IMR-90 (cell line): ENCODE data around the gene PGM2. TPM values are rescaled to one million over a fixed set of nuclear protein-coding genes. Genes with fewer than 3 reads are reported as not detected.

Source experiments
- ATAC-seq: fragments of 200-7000 bp; cut with Tn5 transposase; 2 replicates; pipeline ENCODE4 v1.9.1; 2020; ENCODE audit warnings: low read depth, mild to moderate bottlenecking, moderate library complexity
- BruUV-seq: library from RNA; stranded (reverse); fragments of 400-500 nt; replicated peaks from 2 replicates; lab custom pipeline; 2021; lab: Mats Ljungman, UMichigan
- CTCF ChIA-PET: fragments of 300-600 bp; formaldehyde crosslinking; extraction: SDS; loops from one replicate; lab custom pipeline; 2021; ENCODE audit warnings: antibody characterized with exemption; lab: Yijun Ruan, JAX
- POLR2A ChIA-PET: fragments of 300-600 bp; sonication (Branson Sonifier 250); formaldehyde crosslinking; loops from one replicate; lab custom pipeline; 2022; ENCODE audit warnings: antibody characterized with exemption; ENCODE audit not compliant: unreplicated experiment; lab: Charles Lee
- DNase-seq: peaks from one replicate; pipeline ENCODE4 v3.0.0; 2013
- H2AFZ ChIP-seq: replicated peaks from 2 replicates; pipeline ENCODE3; 2013; ENCODE audit warnings: low read length, mild to moderate bottlenecking; ENCODE audit not compliant: poor library complexity
- H2AK5ac ChIP-seq: 2 replicates; pipeline ENCODE4 v1.6.1; 2013; ENCODE audit warnings: low read depth, low read length, inconsistent platforms
- H2AK9ac ChIP-seq: replicated peaks from 2 replicates; pipeline ENCODE3; 2013; ENCODE audit warnings: mild to moderate bottlenecking, low read depth, low read length, moderate library complexity; ENCODE audit not compliant: poor library complexity
- H2BK120ac ChIP-seq: 2 replicates; pipeline ENCODE4 v1.6.1; 2013; ENCODE audit warnings: low read depth, low read length, inconsistent platforms
- H2BK15ac ChIP-seq: 3 replicates; pipeline ENCODE4 v1.6.1; 2013; ENCODE audit warnings: low read depth, low read length, inconsistent platforms
- H2BK20ac ChIP-seq: 2 replicates; pipeline ENCODE4 v1.6.1; 2013; ENCODE audit warnings: low read depth, mild to moderate bottlenecking, inconsistent platforms, low read length, moderate library complexity
- H2BK5ac ChIP-seq: 2 replicates; pipeline ENCODE4 v1.6.1; 2013; ENCODE audit warnings: mild to moderate bottlenecking, low read depth, low read length, inconsistent platforms; ENCODE audit not compliant: poor library complexity, severe bottlenecking
- H3K14ac ChIP-seq: replicated peaks from 2 replicates; pipeline ENCODE4 v1.6.1; 2013; ENCODE audit warnings: low read depth, low read length, inconsistent platforms
- H3K18ac ChIP-seq: 2 replicates; pipeline ENCODE4 v1.6.1; 2013; ENCODE audit warnings: low read depth, low read length, control low read depth
- H3K23ac ChIP-seq: 2 replicates; pipeline ENCODE4 v1.6.1; 2013; ENCODE audit warnings: low read depth, low read length, inconsistent platforms
- H3K27ac ChIP-seq: 2 replicates; pipeline ENCODE4 v1.5.1; 2013; ENCODE audit warnings: mild to moderate bottlenecking, control low read depth, low read length; ENCODE audit not compliant: insufficient read depth
- H3K27me3 ChIP-seq: 2 replicates; pipeline ENCODE4 v1.6.1; 2013; ENCODE audit warnings: low read length; ENCODE audit not compliant: control insufficient read depth, insufficient read depth
- H3K36me3 ChIP-seq: 2 replicates; pipeline ENCODE4 v1.6.1; 2013; ENCODE audit warnings: low read length, mixed read lengths; ENCODE audit not compliant: control insufficient read depth, insufficient read depth
- H3K4ac ChIP-seq: 2 replicates; pipeline ENCODE4 v1.6.1; 2013; ENCODE audit warnings: low read depth, low read length, inconsistent platforms
- H3K4me1 ChIP-seq: 2 replicates; pipeline ENCODE4 v1.6.1; 2013; ENCODE audit warnings: low read length, mixed read lengths; ENCODE audit not compliant: control insufficient read depth, insufficient read depth
- H3K4me2 ChIP-seq: 2 replicates; pipeline ENCODE4 v1.6.1; 2013; ENCODE audit warnings: low read depth, mild to moderate bottlenecking, control low read depth, low read length, moderate library complexity
- H3K4me3 ChIP-seq: 2 replicates; pipeline ENCODE4 v1.5.1; 2013; ENCODE audit warnings: low read depth, mild to moderate bottlenecking, control low read depth, low read length, moderate library complexity; ENCODE audit not compliant: insufficient read depth
- H3K56ac ChIP-seq: 2 replicates; pipeline ENCODE4 v1.6.1; 2013; ENCODE audit warnings: low read length, inconsistent platforms; ENCODE audit not compliant: insufficient read depth; ENCODE audit errors: extremely low read depth
- H3K79me1 ChIP-seq, 2 experiments: 2 replicates each; pipeline ENCODE4 v1.6.1; 2013; ENCODE audit warnings: low read length in 2 of 2, inconsistent platforms in 1 of 2, low read depth in 1 of 2
- H3K9ac ChIP-seq: 2 replicates; pipeline ENCODE4 v1.6.1; 2013; ENCODE audit warnings: low read depth, low read length, control low read depth
- H3K9me1 ChIP-seq: 2 replicates; pipeline ENCODE4 v1.6.1; 2013; ENCODE audit warnings: low read length, inconsistent platforms; ENCODE audit not compliant: insufficient read depth
- H3K9me3 ChIP-seq: 2 replicates; pipeline ENCODE4 v1.6.1; 2013; ENCODE audit warnings: low read length; ENCODE audit not compliant: control insufficient read depth, insufficient read depth
- H4K20me1 ChIP-seq: 2 replicates; pipeline ENCODE4 v1.6.1; 2013; ENCODE audit warnings: low read length, inconsistent platforms; ENCODE audit not compliant: insufficient read depth
- H4K5ac ChIP-seq: 2 replicates; pipeline ENCODE4 v1.6.1; 2013; ENCODE audit warnings: mild to moderate bottlenecking, low read depth, low read length, control low read depth
- H4K8ac ChIP-seq, 2 experiments: 2 replicates each; pipeline ENCODE4 v1.6.1; 2013; ENCODE audit warnings: low read depth in 2 of 2, low read length in 2 of 2, control low read depth in 1 of 2, inconsistent platforms in 1 of 2
- H4K91ac ChIP-seq: 2 replicates; pipeline ENCODE4 v1.6.1; 2013; ENCODE audit warnings: low read depth, low read length, inconsistent platforms; ENCODE audit not compliant: insufficient read depth
- CHD1 ChIP-seq: IDR thresholded peaks from 2 replicates; pipeline ENCODE4 v1.6.1; 2012; ENCODE audit warnings: low read depth, low read length, improper control_type of control experiment
- ELK1 ChIP-seq: fragments of 150-350 bp; IDR thresholded peaks from 2 replicates; pipeline ENCODE4 v1.6.1; 2016; ENCODE audit warnings: low read depth, mild to moderate bottlenecking, low read length, moderate library complexity, borderline replicate concordance
- MAFK ChIP-seq: IDR thresholded peaks from 2 replicates; pipeline ENCODE4 v1.6.1; 2012; ENCODE audit warnings: low read depth, low read length, improper control_type of control experiment
- MAZ ChIP-seq: IDR thresholded peaks from 2 replicates; pipeline ENCODE4 v1.6.1; 2012; ENCODE audit warnings: low read depth, mild to moderate bottlenecking, low read length, improper control_type of control experiment, moderate library complexity, borderline replicate concordance
- MXI1 ChIP-seq: IDR thresholded peaks from 2 replicates; pipeline ENCODE4 v1.6.1; 2012; ENCODE audit warnings: low read depth, mild to moderate bottlenecking, low read length, moderate library complexity, borderline replicate concordance
- NFE2L2 ChIP-seq: fragments of 150-350 bp; IDR thresholded peaks from 2 replicates; pipeline ENCODE4 v1.6.1; 2016; ENCODE audit warnings: low read depth, mild to moderate bottlenecking, low read length
- POLR2A ChIP-seq: IDR thresholded peaks from 2 replicates; pipeline ENCODE4 v1.6.1; 2012; ENCODE audit warnings: mild to moderate bottlenecking, low read depth, low read length
- RCOR1 ChIP-seq: IDR thresholded peaks from 2 replicates; pipeline ENCODE4 v1.6.1; 2012; ENCODE audit warnings: mild to moderate bottlenecking, low read length, improper control_type of control experiment; ENCODE audit not compliant: insufficient replicate concordance
- WGBS, 2 experiments: methylation state at CpG; one replicate each; pipeline versions ENCODE4 v1.1.5 to v1.1.7; 2013; ENCODE audit warnings: missing lambda C conversion rate in 2 of 2; ENCODE audit not compliant: insufficient read length in 1 of 2; ENCODE audit errors: extremely low coverage in 2 of 2; 5-methylcytosine and 5-hydroxymethylcytosine counted together
- dilution Hi-C: fragments of 300-500 bp; cut with HindIII; formaldehyde crosslinking; loops from one replicate; pipeline ENCODE4 v1.14.3; 2018; ENCODE audit warnings: low sequenced_read_pairs; ENCODE audit not compliant: unreplicated experiment
- in situ Hi-C: fragments of 300-500 bp; cut with MboI; formaldehyde crosslinking; loops from 3 replicates; pipeline ENCODE4 v1.14.3; 2019; ENCODE audit warnings: low sequenced_read_pairs, inconsistent platforms, mixed read lengths
- intact Hi-C: fragments of 100-400 bp; cut with micrococcal nuclease; formaldehyde crosslinking; loops from 2 replicates; pipeline ENCODE4 v1.10.0; 2022
- polyA plus RNA-seq, 3 experiments: library from polyadenylated mRNA; depleted of rRNA; stranded (reverse); fragments of >200 nt; gene quantifications; 2 replicates each; pipeline ENCODE4 v1.2.3, GENCODE V29; 2012; ENCODE audit warnings: low replicate concordance in 1 of 3
- total RNA-seq: library from RNA; depleted of rRNA; stranded (reverse); fragments of >200 nt; gene quantifications from 2 replicates; pipeline ENCODE4 v1.2.3, GENCODE V29; 2012
- TF ChIP-seq, protein P1 (sequence below): fragments of 150-350 bp; IDR thresholded peaks from 2 replicates; pipeline ENCODE4 v1.6.1; 2017; ENCODE audit warnings: mild to moderate bottlenecking, antibody characterized with exemption, low read length, low read depth

PGM2 gene
- total and polyA plus RNA-seq, 2 of the 4 experiments (the other 2 are of a cell fraction) = 18.7 to 26.2 TPM

- H3K27me3 ChIP-seq = 0 out of 2 replicates have a peak, but pooled peaks cover 1% of the 10 kb centered on the region
- WGBS, 2 experiments = 60% methylated on average over 1 of the region's 8 CpGs; no CpG with 5 or more reads in 1 of the 2 experiments
- H2BK120ac ChIP-seq = no peak overlapping the region
- TF ChIP-seq POLR2A (no peak), MAZ (no peak), MXI1 (no peak), NFE2L2 (no peak), RCOR1 (no peak), CHD1 (no peak), ELK1 (no peak), MAFK (no peak)
- TF ChIP-seq, protein P1, sequence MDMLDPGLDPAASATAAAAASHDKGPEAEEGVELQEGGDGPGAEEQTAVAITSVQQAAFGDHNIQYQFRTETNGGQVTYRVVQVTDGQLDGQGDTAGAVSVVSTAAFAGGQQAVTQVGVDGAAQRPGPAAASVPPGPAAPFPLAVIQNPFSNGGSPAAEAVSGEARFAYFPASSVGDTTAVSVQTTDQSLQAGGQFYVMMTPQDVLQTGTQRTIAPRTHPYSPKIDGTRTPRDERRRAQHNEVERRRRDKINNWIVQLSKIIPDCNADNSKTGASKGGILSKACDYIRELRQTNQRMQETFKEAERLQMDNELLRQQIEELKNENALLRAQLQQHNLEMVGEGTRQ = no peak
- H2AK5ac ChIP-seq = no peak overlapping the region
- no peak overlapping the region for H3K14ac ChIP-seq
- in situ Hi-C loops (no loop called here), dilution Hi-C loops (no loop called here), intact Hi-C loops (no loop called here)
- H3K9me1 ChIP-seq = no peaks in the 10 kb centered on the region
- no peak overlapping the region for H2BK5ac ChIP-seq
- no peak overlapping the region for H2AFZ ChIP-seq
- ATAC-seq (no peak), DNase-seq (no peak)
- H3K4ac ChIP-seq = no peak overlapping the region
- H3K18ac ChIP-seq = no peak overlapping the region
- no peaks in the 10 kb centered on the region for H3K79me1 ChIP-seq
- CTCF ChIA-PET = no interaction called here
- H3K27ac ChIP-seq = no peak overlapping the region
- H2AK9ac ChIP-seq = no peak overlapping the region
- no peaks in the 10 kb centered on the region for H3K9me3 ChIP-seq
- no peak overlapping the region for H3K4me2 ChIP-seq
- H4K8ac ChIP-seq = no peak overlapping the region
- no peak overlapping the region for H4K5ac ChIP-seq
- no peak overlapping the region for H3K56ac ChIP-seq
- H4K91ac ChIP-seq = no peak overlapping the region
- no peaks in the 10 kb centered on the region for H4K20me1 ChIP-seq
- H2BK20ac ChIP-seq = no peak overlapping the region
- BruUV-seq = no TSS peak
- H3K9ac ChIP-seq = no peak overlapping the region
- no peak overlapping the region for H3K4me3 ChIP-seq
- no peaks in the 10 kb centered on the region for H3K4me1 ChIP-seq
- H3K36me3 ChIP-seq = no peaks in the 10 kb centered on the region
- H2BK15ac ChIP-seq = no peak overlapping the region
- no peak overlapping the region for H3K23ac ChIP-seq
- POLR2A ChIA-PET = no interaction called here
Observed at GRCh38 chr4:37879365-37879764, 52.9 kb downstream of the PGM2 start.
